Glutamatergic neuron (in vitro differentiated cells): ENCODE results near the gene CELF5. TPM values are rescaled to one million over a fixed set of nuclear protein-coding genes. Genes with fewer than 3 reads are reported as not detected.

ENCODE experiments used
- DNase-seq: peaks from one replicate; pipeline ENCODE4 v3.0.0; 2022
- H3K27ac Mint-ChIP-seq: one replicate; pipeline ENCODE4 v1.8.0; 2020; ENCODE audit warnings: mild to moderate bottlenecking, mixed read lengths, inconsistent platforms; ENCODE audit not compliant: unreplicated experiment
- H3K27me3 Mint-ChIP-seq: one replicate; pipeline ENCODE4 v1.8.0; 2020; ENCODE audit warnings: mild to moderate bottlenecking, moderate library complexity, mixed read lengths, inconsistent platforms; ENCODE audit not compliant: unreplicated experiment
- H3K36me3 Mint-ChIP-seq: one replicate; pipeline ENCODE4 v1.8.0; 2020; ENCODE audit warnings: mild to moderate bottlenecking, mixed read lengths, inconsistent platforms; ENCODE audit not compliant: unreplicated experiment
- H3K4me1 Mint-ChIP-seq: one replicate; pipeline ENCODE4 v1.8.0; 2020; ENCODE audit warnings: mild to moderate bottlenecking, low read depth, mixed read lengths, inconsistent platforms; ENCODE audit not compliant: unreplicated experiment
- H3K4me3 Mint-ChIP-seq: one replicate; pipeline ENCODE4 v1.8.0; 2020; ENCODE audit warnings: mild to moderate bottlenecking, mixed read lengths, inconsistent platforms; ENCODE audit not compliant: unreplicated experiment
- H3K9me3 Mint-ChIP-seq: one replicate; pipeline ENCODE4 v1.8.0; 2020; ENCODE audit warnings: mild to moderate bottlenecking, moderate library complexity, mixed read lengths, inconsistent platforms; ENCODE audit not compliant: unreplicated experiment
- CTCF ChIP-seq: fragments of 200-600 bp; sonication (generic); IDR thresholded peaks from one replicate; pipeline ENCODE4 v1.5.0; 2021; ENCODE audit not compliant: partially characterized antibody, unreplicated experiment
- total RNA-seq: library from RNA; stranded (reverse); fragmentation: NEBNext Ultra II Directional; extraction: Animal tissue kit (Norgen Biotek cat#: 25700); gene quantifications from one replicate; pipeline ENCODE4 v1.2.1, GENCODE V29; 2021; ENCODE audit not compliant: unreplicated experiment

The CELF5 gene
- total RNA-seq, 1 donor from 2014 or later: 12.5 TPM

GRCh38 chr19:3206216-3206953 lies 18.1 kb upstream of the CELF5 start:
- Mint-ChIP-seq H3K4me1 (no peaks in the 10 kb centered on the region), H3K27me3 (no peaks in the 10 kb centered on the region), H3K4me3 (no peak overlapping the region), H3K36me3 (no peaks in the 10 kb centered on the region), H3K9me3 (no peaks in the 10 kb centered on the region), H3K27ac (no peak overlapping the region)
- no peak for DNase-seq
- no peak for TF ChIP-seq CTCF

- DNase-seq: no peak
- H3K4me3 Mint-ChIP-seq: no peak overlapping the region
- no peaks in the 10 kb centered on the region for H3K4me1 Mint-ChIP-seq
Observed at GRCh38 chr19:3207461-3208242, 16.8 kb upstream of the CELF5 start.

DNA sequence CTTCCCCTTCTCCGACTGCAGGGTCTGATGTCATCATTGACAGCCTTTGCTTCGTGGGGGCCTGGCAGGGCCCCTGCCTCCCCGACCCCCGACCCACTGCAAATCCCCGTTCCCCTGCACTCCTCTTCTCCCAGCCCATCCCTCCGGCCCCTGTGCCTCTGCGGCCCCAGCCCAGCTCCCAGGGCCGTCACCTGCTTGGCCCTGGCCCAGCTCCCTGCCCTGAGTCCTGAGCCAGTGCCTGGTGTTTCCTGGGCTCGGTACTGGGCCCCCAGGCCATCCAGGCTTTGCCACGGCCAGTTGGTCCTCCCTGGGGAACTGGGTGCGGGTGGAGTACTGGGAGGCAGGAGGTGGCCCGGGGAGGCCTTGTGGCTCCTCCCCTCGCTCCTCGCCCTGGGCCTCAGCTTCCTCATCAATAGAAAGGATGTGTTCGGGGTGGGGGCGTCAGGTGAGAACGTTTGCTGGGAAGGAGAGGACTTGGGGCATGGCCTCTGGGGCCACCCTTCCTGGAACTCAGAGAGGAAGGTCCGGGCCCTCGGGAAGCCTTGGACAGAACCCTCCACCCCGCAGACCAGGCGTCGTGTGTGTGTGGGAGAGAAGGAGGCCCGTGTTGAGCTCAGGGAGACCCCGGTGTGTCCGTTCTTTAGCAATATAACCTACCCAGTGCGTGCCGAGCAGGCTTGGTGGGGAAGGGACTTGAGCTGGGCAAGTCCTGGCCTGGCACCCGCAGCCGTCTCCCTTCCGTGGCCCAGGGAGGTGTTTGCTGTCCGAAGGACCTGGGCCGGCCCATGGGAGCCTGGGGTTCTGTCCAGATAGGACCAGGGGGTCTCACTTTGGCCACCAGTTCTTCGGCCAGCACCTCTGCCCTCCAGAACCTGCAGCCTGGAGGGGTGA lies 15.9 kb upstream of the CELF5 start:
- no peak overlapping the region for H3K4me3 Mint-ChIP-seq
- TF ChIP-seq CTCF: no peak
- DNase-seq: no peak
- H3K4me1 Mint-ChIP-seq: no peaks in the 10 kb centered on the region
- H3K27ac Mint-ChIP-seq: no peak overlapping the region
- peaks cover 1% of the 10 kb centered on the region for H3K27me3 Mint-ChIP-seq
- H3K9me3 Mint-ChIP-seq: no peaks in the 10 kb centered on the region
- H3K36me3 Mint-ChIP-seq: no peaks in the 10 kb centered on the region

More at GRCh38 chr19:3207461-3208242, 16.8 kb upstream of the CELF5 start:
- TF ChIP-seq CTCF: no peak
- Mint-ChIP-seq H3K27ac (no peak overlapping the region), H3K27me3 (no peaks in the 10 kb centered on the region), H3K36me3 (no peaks in the 10 kb centered on the region), H3K9me3 (no peaks in the 10 kb centered on the region)

DNA sequence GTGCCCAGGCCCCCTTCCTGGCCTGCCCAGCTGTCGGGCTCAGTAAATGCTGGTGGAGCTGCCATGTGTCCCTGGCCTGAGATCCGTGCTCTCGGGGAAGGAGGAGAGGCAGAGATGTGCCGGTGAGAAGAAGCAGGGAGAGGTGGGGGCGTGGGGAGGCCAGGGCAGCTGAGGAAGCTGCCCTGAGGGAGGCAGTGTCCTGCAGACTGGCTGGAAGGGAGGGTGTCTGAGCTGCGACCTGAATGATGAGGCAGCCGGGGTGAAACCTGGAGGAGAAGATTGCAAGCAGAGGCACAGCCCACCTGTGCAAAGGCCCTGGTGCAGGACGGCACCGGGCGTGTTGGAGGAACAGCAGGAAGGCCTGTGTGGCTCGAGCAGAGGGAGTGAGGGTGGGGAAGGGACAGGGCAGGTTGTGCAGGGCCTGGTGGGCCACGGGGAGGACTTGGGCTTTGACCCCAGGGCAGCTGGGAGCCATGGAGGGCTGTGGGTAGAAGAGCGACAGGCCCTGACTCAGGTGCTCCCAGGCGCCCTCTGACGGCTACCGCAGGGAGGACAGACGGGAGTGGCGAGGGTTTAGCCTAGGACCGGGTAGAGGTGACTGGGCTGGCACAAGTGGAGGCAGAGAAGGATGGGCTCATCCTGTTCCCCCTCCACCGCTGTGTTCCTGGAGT lies 14.0 kb upstream of the CELF5 start:
- Mint-ChIP-seq H3K27ac (no peak overlapping the region), H3K4me3 (no peak overlapping the region), H3K27me3 (peaks cover 1% of the 10 kb centered on the region), H3K9me3 (no peaks in the 10 kb centered on the region), H3K36me3 (no peaks in the 10 kb centered on the region), H3K4me1 (no peaks in the 10 kb centered on the region)
- peak; percentile 81 for DNase-seq
- peak; percentile 40 for TF ChIP-seq CTCF
